ENCODE results near the gene KLHL22.
"Not testable (repeated sequence)": the region's sequence is repeated elsewhere in the genome, so short reads cannot be mapped to it uniquely, and the experiment has no call there.

KLHL22 gene

GRCh38 chr22:20523086-20523983 is 27.7 kb upstream of the KLHL22 start:
- DNase-seq, result no peak

- DNase-seq, result no peak
Observed at GRCh38 chr22:20522134-20523004, 26.8 kb upstream of the KLHL22 start.

GRCh38 chr22:20520093-20520511 is 24.5 kb upstream of the KLHL22 start:
- DNase-seq, result no peak

GRCh38 chr22:20519558-20519957 is 24.0 kb upstream of the KLHL22 start:
- no peak for DNase-seq

- DNase-seq, result no peak
Observed at GRCh38 chr22:20517841-20518592, 22.4 kb upstream of the KLHL22 start.

GRCh38 chr22:20517422-20517821 is 21.8 kb upstream of the KLHL22 start:
- no peak for DNase-seq

- DNase-seq, result no peak
Observed at GRCh38 chr22:20516399-20516798, 20.8 kb upstream of the KLHL22 start.

- DNase-seq, result no peak
Observed at GRCh38 chr22:20514658-20515406, 19.2 kb upstream of the KLHL22 start.

- no peak for DNase-seq
Observed at GRCh38 chr22:20511578-20512229, 16.1 kb upstream of the KLHL22 start.

GRCh38 chr22:20510811-20511577 is 15.4 kb upstream of the KLHL22 start:
- DNase-seq, result no peak

GRCh38 chr22:20509344-20510047 is 13.9 kb upstream of the KLHL22 start:
- no peak for DNase-seq

- DNase-seq, result no peak
Observed at GRCh38 chr22:20508815-20509271, 13.2 kb upstream of the KLHL22 start.

- DNase-seq, result not testable (repeated sequence)
Observed at GRCh38 chr22:20508067-20508755, 12.6 kb upstream of the KLHL22 start.

GRCh38 chr22:20507253-20508066 is 11.9 kb upstream of the KLHL22 start, which contains the start of gene MED15:
TSS of gene MED15 (plus strand) at chr22:20507610. CDS start at chr22:20507679, 69 bp downstream.
- DNase-seq, result no peak

GRCh38 chr22:20506543-20507252 is 11.1 kb upstream of the KLHL22 start:
- no peak for DNase-seq

- DNase-seq, result not testable (repeated sequence)
Observed at GRCh38 chr22:20504293-20504922, 8.8 kb upstream of the KLHL22 start.

- no peak for DNase-seq
Observed at GRCh38 chr22:20503816-20504215, 8.2 kb upstream of the KLHL22 start.

All from NCI-H1436 treated with DMSO at 0.1 percent for 48 hours (cell line).